Ovary (tissue), 9 donors: Measurements from ENCODE around the gene ST7L. TPM values are rescaled to one million over a fixed set of nuclear protein-coding genes. Genes with fewer than 3 reads are reported as not detected.

Source experiments
- DNase-seq, 5 donors: peaks; one replicate each; pipeline ENCODE4 v3.0.0-alpha.2; 2019 to 2020
- H3K27ac ChIP-seq, 2 donors: fragments of 200-600 bp; one replicate each; pipeline versions ENCODE4 v1.5.1 to v1.8.0; 2019 to 2022
- H3K27me3 ChIP-seq: fragments of 200-600 bp; one replicate; pipeline ENCODE4 v1.8.0; 2022
- H3K36me3 ChIP-seq: fragments of 200-600 bp; sonication (generic); one replicate; pipeline ENCODE4 v1.5.1; 2019
- H3K4me1 ChIP-seq: one replicate; pipeline ENCODE4 v1.8.1; 2013; ENCODE audit warnings: mild to moderate bottlenecking, moderate library complexity; ENCODE audit not compliant: insufficient read depth
- H3K4me3 ChIP-seq: fragments of 200-600 bp; sonication (generic); one replicate; pipeline ENCODE4 v1.5.1; 2017
- H3K9me3 ChIP-seq, 2 donors: fragments of 200-600 bp in 1 of 2; sonication (generic) in 1 of 2; one replicate each; pipeline versions ENCODE4 v1.5.1 to v1.8.1; 2013 to 2019; ENCODE audit warnings: mild to moderate bottlenecking in 1 of 2, moderate library complexity in 1 of 2
- CTCF ChIP-seq, 3 donors: fragments of 450-650 bp in 2 of 3; fragments of 200-600 bp in 1 of 3; IDR thresholded peaks; one replicate each; pipeline versions ENCODE4 v1.5.1 to v1.8.0; 2016 to 2022; ENCODE audit warnings: antibody characterized with exemption in 3 of 3, mild to moderate bottlenecking in 1 of 3
- EP300 ChIP-seq: sonication (generic); formaldehyde crosslinking; IDR thresholded peaks from one replicate; pipeline ENCODE4 v1.6.1; 2017; ENCODE audit warnings: antibody characterized with exemption
- POLR2A ChIP-seq: fragments of 450-650 bp; IDR thresholded peaks from one replicate; pipeline ENCODE4 v1.6.1; 2017; ENCODE audit warnings: antibody characterized with exemption, mild to moderate bottlenecking, moderate library complexity
- WGBS, 3 donors: extraction: QIAGEN DNeasy Blood & Tissue Kit in 1 of 3; methylation state at CpG; one replicate each; pipeline versions ENCODE4 v1.1.5 to v1.1.7; 2013 to 2017; 5-methylcytosine and 5-hydroxymethylcytosine counted together
- intact Hi-C, 4 donors: fragments of 100-400 bp; cut with DNase I; formaldehyde crosslinking; loops; one replicate each; pipeline versions ENCODE4 v1.11.0 to v1.15.1; 2022 to 2023
- polyA plus RNA-seq, 2 donors: library from polyadenylated mRNA; stranded (reverse); fragments of 200-250 nt in 1 of 2; fragments of 350-450 nt in 1 of 2; fragmentation: Illumina TruSeq in 1 of 2; extraction: RNeasy Lipid Tissue Mini Kit (QIAGEN cat#74804) in 1 of 2; gene quantifications; one replicate each; pipeline ENCODE4 v1.2.3, GENCODE V29; 2013 to 2014
- total RNA-seq, 7 donors: library from RNA; depleted of rRNA in 2 of 7; stranded (reverse); fragments of >200 nt in 2 of 7; fragmentation: NEBNext Ultra II Directional in 3 of 7; extraction: Animal tissue kit (Norgen Biotek cat#: 25700) in 3 of 7; gene quantifications; one replicate each; pipeline versions ENCODE4 v1.1.0 to v1.2.4, GENCODE V29; 2016 to 2023
- donor health status: DM: no; HTN: no; CAD: no; lungs with moderate emphysema.
- donor health status: DM: no; HTN: no; CAD: no.
- donor health status: Bipolar disorder and iron deficiency.
- donor health status: DM: yes; HTN: yes; CAD: no.
- donor health status: DM: no; HTN: no; CAD: no.
- donor health status: DM: yes; HTN: yes; CAD: no.

Gene ST7L
- total and polyA plus RNA-seq, 9 donors, result 12.5 to 32.0 (median 22.3) TPM

- WGBS, 3 donors, result 95 to 98% (median 98%) methylated on average over 1 of the region's 1 CpG
- Histone ChIP-seq H3K4me3 (no peak overlapping the region), H3K4me1 (no peaks in the 10 kb centered on the region), H3K27me3 (no peaks in the 10 kb centered on the region), H3K27ac (no peak overlapping the region), H3K9me3 (no peaks in the 10 kb centered on the region), H3K36me3 (no peaks in the 10 kb centered on the region)
- DNase-seq, result no peak
- intact Hi-C loops, result no loop called here
- TF ChIP-seq CTCF (IDR thresholded peaks at IDR 0.05) (no peak), POLR2A (no peak), EP300 (no peak)
These were observed 15.4 kb downstream of the ST7L start for GRCh38 chr1:112603541-112603940.

GRCh38 chr1:112603012-112603411 is 15.9 kb downstream of the ST7L start:
- TF ChIP-seq POLR2A (no peak), EP300 (no peak), CTCF (IDR thresholded peaks at IDR 0.05) (no peak)
- no peak for DNase-seq
- Histone ChIP-seq H3K9me3 (no peaks in the 10 kb centered on the region), H3K27ac (no peak overlapping the region), H3K4me1 (no peaks in the 10 kb centered on the region), H3K36me3 (no peaks in the 10 kb centered on the region), H3K27me3 (no peaks in the 10 kb centered on the region), H3K4me3 (no peak overlapping the region)
- WGBS, 3 donors, result 95 to 96% (median 95%) methylated on average over 2 of the region's 2 CpGs
- intact Hi-C loops, result no loop called here

- Histone ChIP-seq H3K36me3 (no peaks in the 10 kb centered on the region), H3K4me1 (no peaks in the 10 kb centered on the region), H3K27ac (no peak overlapping the region), H3K9me3 (no peaks in the 10 kb centered on the region), H3K4me3 (no peak overlapping the region), H3K27me3 (no peaks in the 10 kb centered on the region)
- TF ChIP-seq EP300 (no peak), CTCF (IDR thresholded peaks at IDR 0.05) (no peak), POLR2A (no peak)
- intact Hi-C loops, result no loop called here
- DNase-seq, result no peak
- 93 to 95% (median 94%) methylated on average over 4 of the region's 4 CpGs for WGBS, 3 donors
These were observed 19.5 kb downstream of the ST7L start for GRCh38 chr1:112599477-112599876.

- H3K36me3 ChIP-seq, result no peaks in the 10 kb centered on the region
- no peaks in the 10 kb centered on the region for H3K4me1 ChIP-seq
- H3K27me3 ChIP-seq, result no peaks in the 10 kb centered on the region
- no peak for DNase-seq
- WGBS, 3 donors, result 58 to 73% (median 71%) methylated on average over 3 of the region's 3 CpGs
- intact Hi-C loops, result no loop called here
- H3K9me3 ChIP-seq, result peaks cover 0 to 4% of the 10 kb centered on the region in 2 donors
- H3K4me3 ChIP-seq, result no peak overlapping the region
- TF ChIP-seq EP300, result no peak
- H3K27ac ChIP-seq, result no peak overlapping the region
These were observed 24.6 kb downstream of the ST7L start for GRCh38 chr1:112594208-112594876.

- no peaks in the 10 kb centered on the region for H3K4me1 ChIP-seq
- intact Hi-C loops, result no loop called here
- 93 to 100% (median 98%) methylated on average over 1 of the region's 1 CpG for WGBS, 3 donors
- no peak overlapping the region for H3K27ac ChIP-seq
- H3K36me3 ChIP-seq, result no peaks in the 10 kb centered on the region
- no peak overlapping the region for H3K4me3 ChIP-seq
- TF ChIP-seq POLR2A (no peak), CTCF (IDR thresholded peaks at IDR 0.05) (no peak), EP300 (no peak)
- DNase-seq, result no peak
- no peaks in the 10 kb centered on the region for H3K27me3 ChIP-seq
- peaks cover 0 to 4% of the 10 kb centered on the region in 2 donors for H3K9me3 ChIP-seq
These were observed 29.2 kb downstream of the ST7L start for GRCh38 chr1:112589766-112590165.
